ENCODE results near the gene HSPG2.

Gene HSPG2

DNA sequence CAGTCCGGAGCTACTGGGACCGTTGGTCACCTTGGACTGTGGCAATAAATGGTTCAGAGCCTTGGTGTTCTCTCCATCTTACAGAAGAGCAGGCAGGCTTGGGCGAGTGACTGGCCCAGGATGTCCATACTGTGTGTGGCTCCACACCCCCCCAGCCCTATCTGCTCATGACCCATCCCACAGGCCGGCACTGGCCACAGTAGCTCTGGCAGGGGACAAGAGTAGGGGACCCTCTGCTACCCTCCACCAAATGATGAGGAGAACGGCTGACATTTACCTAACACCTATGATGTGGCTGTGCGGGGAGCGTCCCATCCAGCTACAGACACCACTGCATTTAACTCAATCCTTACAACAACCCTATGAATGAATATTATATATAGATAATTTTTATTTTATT is 111.7 kb downstream of the HSPG2 start:
- no peak for DNase-seq (ENCODE audit: low read depth in 2 of 2)

GRCh38 chr1:21824926-21825325 is 112.2 kb downstream of the HSPG2 start:
- DNase-seq (ENCODE audit: low read depth in 2 of 2) = no peak

DNA sequence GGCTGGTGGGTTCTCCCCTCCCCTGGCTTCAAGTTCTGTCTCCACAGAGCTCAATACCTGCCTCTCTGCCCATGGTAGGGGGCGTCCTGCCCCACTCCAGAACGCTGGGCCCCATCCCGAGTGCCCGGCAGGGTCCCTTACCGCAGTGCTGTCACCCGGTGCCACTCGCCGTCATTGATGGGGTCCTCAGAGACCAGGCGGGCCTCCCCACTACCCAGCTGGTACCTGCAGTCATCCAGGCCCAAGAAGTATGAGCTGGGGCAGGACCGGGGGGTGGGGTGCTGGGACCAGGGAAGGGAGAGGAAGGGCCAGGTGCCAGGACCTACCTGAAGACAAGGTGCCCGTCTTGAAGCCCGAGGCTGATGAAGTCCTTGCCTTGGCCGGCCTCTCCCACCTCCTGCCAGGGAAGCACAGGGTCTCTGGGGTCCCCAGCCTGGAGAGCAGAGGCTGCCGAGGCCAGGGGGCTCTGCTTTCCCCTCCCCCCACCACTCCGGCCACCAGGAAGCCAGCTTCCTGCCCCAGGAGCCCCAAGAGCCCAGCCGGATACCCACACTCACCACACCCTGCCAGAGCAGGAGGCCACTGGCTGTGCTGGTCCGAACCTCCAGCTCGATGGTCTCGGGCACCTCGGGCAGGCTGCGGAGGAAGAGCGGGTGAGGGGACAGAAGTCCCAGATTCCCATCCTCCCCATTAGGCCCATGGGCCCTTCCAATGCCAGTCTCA is 113.0 kb downstream of the HSPG2 start:
- no peak for DNase-seq (ENCODE audit: low read depth in 2 of 2)

GRCh38 chr1:21823206-21823979 is 113.7 kb downstream of the HSPG2 start:
- DNase-seq (ENCODE audit: low read depth in 2 of 2) = no peak

DNA sequence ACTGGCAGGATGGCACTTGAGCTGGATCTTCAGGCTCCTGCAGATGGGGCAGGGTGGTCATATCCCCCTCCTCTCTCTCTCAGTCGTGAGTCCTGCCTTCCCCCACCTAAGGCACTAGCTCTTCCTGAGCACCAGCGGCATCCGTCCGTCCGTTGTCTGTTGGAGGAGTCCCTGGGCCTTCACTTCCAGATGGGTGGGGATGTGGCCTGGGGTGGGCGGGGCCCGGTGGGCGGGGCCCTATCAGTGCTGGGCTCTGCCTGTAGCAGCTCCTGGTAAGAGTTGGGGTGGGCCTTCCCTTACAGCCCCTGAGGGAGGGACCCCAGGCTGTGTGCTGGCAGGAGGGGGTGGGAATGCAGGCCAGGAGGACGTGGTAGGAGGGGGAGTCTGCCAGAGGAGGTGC is 114.8 kb downstream of the HSPG2 start:
- DNase-seq (ENCODE audit: low read depth in 2 of 2) = no peak

DNA sequence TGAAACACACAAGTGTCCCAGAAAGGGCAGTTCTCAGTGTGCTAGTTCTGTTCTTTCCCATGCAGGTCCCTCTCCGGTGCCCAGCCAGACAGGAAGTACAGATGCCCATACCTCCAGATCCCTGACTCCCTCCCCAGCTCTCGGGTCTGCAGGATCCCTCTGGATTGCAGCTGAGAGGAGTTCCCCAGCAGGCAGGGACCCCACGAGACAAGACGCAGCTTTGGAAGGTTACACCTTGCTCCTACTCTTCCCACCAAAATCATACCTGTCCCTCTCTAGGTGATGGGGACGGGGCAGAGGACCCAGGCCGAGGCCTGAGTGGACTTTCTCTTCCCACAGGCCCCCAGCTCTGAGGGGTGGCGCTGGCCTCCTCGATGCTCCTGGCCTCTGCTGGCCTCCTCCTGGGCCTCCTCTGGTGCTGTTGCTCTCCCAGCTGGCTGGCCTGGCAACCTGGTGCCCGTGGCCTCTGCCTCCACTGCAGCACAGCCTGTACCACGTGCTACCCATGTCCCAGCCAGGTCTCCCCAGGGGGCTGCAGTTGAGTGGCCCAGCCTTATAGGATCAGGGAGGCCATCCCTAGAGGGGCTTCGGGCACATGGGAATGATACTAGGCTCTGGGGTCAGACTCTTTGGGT is 115.6 kb downstream of the HSPG2 start:
- DNase-seq (ENCODE audit: low read depth in 2 of 2) = no peak

GRCh38 chr1:21820597-21821232 is 116.4 kb downstream of the HSPG2 start:
- DNase-seq (ENCODE audit: low read depth in 2 of 2) = no peak

DNA sequence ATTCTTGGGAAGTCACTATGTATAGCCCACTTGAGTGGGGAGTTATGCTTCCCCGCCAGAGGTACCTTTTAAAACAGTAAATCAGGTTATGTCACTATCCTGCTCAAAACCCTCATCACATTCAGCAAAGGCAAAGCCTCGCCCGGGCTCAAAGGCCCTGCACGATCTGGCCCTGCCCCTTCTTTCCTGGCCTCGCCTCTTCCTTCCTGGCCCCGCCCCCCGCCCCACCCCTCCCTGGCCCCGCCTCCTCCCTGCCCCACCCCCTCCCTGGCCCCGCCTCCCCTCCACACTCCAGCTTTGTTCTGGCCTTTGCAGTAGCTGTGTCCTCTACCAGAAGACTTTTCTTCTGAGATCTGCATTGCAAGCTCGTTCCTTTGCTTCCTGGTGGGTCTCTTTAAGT is 118.5 kb downstream of the HSPG2 start:
- DNase-seq (ENCODE audit: low read depth in 2 of 2) = no peak

DNA sequence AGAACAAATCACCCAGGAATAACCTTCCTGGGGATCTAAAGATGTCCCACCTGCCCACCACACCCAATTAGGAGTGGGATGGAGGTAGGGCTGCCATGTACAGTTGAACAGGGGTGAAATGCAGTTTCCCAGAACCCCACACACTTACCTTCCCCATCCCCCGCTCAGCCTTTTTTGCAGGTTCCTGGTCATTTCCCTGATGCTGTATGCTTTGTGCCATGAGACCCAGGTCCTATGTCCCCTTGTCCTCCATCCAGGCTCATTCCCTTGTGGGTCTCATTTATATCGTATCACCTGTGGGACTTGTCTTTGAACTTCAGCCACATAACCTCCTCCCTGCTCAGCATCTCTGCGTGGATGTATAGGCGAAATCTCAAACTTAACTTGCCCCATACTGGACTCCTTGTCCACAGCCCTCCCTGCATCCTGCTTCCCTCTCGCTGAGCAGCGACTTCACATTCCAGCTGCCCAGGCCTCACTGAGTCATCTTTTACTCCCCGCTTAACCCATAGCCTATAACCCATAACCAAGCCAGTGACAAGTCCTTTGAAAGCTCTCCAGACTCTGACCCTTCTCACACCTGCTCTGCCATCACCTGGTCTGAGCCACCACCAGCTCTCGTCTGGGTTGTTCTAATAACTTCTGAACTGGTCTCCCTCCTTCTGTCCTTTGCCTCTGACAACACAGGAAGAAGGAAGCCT is 120.4 kb downstream of the HSPG2 start:
- no peak for DNase-seq (ENCODE audit: low read depth in 2 of 2)

DNA sequence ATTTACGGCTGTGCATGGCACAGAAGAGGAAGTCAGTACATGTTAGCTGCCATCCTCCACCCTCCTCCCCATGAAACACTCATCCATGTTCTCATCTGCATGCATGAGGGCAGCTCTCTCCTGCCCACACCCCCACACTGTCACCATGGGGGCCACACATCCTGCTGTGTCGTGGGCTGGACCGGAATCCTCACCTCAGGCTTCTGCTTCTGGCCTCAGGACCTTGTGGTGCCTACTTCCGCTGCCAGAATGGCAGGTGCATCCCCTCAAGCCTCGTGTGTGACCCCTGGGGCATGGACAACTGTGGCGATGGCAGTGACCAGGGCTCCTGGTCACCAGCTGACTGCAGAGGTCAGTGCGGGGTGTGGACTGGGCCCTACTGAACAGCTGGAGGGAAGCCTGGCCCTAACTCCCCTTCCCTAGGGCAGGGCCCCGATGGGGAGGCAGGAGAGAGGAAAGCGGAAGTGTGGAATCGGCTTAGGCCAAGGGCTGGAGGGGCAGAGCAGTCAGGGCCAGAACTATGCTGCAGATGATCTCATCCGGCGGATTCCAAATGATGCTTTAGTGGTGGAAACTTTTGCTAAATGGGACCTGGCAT is 121.3 kb downstream of the HSPG2 start:
- no peak for DNase-seq (ENCODE audit: low read depth in 2 of 2)

GRCh38 chr1:21814981-21815582 is 122.0 kb downstream of the HSPG2 start:
- no peak for DNase-seq (ENCODE audit: low read depth in 2 of 2)

DNA sequence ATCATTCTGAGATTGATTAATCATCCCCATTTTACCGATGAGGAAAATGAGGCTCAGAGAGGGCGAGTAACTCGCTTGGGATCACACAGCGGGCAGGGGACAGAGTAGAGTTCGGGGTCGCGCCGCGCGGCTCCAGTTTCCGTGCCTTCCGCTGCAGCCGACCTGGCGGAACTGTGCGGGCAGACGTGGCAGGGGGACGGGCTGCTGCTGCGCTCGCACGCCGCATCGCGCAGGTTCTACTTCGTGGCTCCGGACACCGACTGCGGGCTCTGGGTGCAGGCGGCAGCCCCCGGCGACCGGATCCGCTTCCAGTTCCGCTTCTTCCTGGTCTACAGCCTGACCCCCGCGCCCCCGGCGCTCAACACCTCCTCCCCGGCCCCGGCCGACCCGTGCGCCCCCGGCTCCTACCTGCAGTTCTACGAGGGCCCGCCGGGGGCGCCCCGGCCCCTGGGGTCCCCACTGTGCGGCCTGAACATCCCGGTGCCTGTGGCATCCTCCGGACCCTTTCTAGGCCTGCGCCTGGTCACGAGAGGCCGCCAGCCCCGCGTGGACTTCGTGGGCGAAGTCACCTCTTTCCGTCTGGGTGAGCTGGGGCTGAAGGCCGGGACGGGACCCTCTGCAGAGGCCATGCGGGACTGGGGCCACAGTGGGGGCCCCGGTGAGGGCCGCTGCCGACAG is 122.7 kb downstream of the HSPG2 start:
- no peak for DNase-seq (ENCODE audit: low read depth in 2 of 2)

- no peak for DNase-seq (ENCODE audit: low read depth in 2 of 2)
Observed at GRCh38 chr1:21813542-21813941, 123.6 kb downstream of the HSPG2 start.

DNA sequence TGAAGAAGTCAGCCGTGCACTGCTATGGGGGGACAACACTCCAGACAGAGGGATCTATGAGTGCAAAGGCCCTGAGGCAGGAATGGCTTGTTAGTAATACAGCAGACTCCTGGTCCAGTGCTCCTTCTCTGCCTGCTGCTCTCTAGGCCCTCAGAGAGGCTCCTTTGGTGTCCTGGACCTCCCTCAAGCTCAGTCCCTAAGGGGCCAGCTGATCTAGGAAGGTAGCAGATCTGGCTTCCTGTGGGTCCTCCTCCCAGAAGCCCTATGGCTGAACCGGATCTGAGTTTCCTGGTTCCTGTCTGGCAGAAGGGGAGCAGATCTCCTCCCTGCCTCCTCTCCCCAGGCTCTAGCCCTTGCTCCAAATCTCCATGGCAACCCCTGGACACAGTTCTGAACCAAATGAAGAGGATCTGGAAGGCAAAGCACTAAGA is 125.2 kb downstream of the HSPG2 start, which contains the start of gene LDLRAD2:
Gene LDLRAD2 (plus strand): TSS at position 391 of the 431 bp plus-strand sequence. CDS start 187 bp downstream, outside the sequence.
- DNase-seq (ENCODE audit: low read depth in 2 of 2) = no peak

GRCh38 chr1:21804536-21804935 is 132.6 kb downstream of the HSPG2 start:
- DNase-seq (ENCODE audit: low read depth in 2 of 2) = no peak

GRCh38 chr1:21801100-21801499 is 136.0 kb downstream of the HSPG2 start:
- DNase-seq (ENCODE audit: low read depth in 2 of 2) = no peak

DNA sequence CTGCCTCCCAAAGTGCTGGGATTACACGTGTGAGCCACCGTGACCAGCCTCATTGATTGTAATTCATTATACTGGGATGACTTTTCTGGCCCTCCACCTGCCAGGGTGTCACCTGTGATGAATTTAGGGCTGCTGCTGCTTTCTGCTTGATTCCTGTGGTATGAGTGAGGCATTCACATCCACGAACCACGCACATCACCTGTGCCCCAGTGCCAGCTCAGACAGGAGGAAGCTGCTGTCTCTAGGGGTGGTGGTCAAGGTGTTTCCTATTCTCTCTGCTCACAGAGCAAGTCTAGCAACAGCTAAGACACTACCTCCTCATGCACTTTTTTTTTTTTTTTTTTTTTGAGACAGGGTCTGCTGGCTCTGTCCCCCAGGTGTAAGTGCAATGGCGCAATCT is 137.4 kb downstream of the HSPG2 start:
- no peak for DNase-seq (ENCODE audit: low read depth in 2 of 2)

DNA sequence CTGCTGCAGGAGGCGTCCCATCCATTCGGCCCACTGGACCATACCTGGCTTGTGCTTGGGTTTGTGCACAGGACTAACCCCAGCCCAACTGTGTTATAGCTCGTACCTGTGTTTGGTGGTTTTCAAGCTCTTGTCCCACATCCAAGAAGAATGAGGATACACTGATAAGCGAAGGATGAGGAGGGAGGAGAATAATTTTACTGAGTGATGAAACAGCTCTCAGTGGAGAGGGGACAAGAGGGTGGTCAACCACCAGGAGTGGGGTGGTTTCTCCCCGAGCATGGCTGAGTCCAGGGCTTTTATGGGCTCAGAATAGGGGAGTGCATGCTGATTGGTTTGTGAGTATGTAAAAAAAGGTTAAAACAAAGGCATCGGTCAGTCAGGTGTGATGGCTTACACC is 142.0 kb downstream of the HSPG2 start:
- no peak for DNase-seq (ENCODE audit: low read depth in 2 of 2)

DNA sequence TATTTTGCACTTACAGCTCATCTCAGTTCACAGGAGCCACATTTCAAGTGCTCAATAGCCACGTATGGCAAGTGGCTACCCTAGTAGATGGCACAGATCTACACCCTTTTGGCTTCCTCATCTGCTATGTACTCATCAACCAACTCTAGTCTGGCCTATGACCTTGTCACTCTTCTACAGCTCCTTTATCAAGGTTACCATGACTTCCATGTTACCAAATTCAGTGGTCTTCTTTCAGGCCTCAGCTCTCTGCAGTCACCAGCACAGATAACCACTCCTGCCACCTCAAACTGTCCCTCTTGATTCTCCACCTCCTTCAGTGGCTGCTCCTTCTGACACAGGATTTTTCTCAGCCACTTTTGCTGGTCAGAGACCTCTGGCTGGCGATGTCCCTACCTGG is 142.5 kb downstream of the HSPG2 start:
- no peak for DNase-seq (ENCODE audit: low read depth in 2 of 2)

DNA sequence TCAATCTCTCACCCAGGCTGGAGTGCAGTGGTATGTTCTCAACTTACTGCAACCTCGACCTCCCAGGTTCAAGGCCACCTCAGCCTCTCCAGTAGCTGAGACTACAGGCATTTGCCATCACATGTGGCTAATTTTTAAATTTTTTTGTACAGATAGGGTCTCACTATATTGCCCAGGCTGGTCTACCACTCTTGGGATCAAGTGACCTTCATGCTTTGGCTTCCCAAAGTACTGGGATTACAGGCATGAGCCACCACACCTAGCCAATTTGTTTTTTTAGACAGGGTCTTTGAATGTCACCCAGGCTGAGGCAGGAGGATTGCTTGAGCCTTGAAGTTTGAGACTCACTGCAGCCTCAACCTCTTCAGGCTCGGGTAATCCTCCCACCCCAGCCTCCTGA is 144.0 kb downstream of the HSPG2 start:
- no peak for DNase-seq (ENCODE audit: low read depth in 2 of 2)
